DMS114 treated with DMSO at 0.1 percent for 48 hours (cell line): ENCODE data around the gene ASTN1.
A peak's percentile ranks its signal among the peaks of the same experiment; 100 is the strongest.

Source experiments
- DNase-seq: peaks from one replicate; lab custom pipeline; 2025; ENCODE audit not compliant: unreplicated experiment; lab: John Stamatoyannopoulos, UW

The ASTN1 gene

DNA sequence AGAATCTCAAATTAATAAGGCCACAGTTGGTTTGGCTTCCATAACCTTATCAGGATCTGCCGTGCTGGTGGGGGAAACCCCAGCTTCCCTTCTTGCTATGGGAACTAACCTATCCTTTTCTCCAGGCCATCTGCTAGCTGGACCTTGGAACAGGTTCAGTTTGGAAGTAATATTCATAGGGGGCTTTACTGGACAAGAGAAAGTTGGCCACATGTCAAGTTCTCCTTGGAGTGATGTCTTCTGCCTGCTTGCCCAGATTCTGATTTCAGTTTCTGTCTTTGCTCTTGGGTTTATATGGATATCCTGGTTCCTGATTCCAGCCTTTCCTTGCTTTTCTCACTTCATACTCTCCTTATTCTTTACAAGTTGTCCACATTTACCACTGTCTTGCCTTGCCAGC is 279.6 kb downstream of the ASTN1 start:
- no peak for DNase-seq

DNA sequence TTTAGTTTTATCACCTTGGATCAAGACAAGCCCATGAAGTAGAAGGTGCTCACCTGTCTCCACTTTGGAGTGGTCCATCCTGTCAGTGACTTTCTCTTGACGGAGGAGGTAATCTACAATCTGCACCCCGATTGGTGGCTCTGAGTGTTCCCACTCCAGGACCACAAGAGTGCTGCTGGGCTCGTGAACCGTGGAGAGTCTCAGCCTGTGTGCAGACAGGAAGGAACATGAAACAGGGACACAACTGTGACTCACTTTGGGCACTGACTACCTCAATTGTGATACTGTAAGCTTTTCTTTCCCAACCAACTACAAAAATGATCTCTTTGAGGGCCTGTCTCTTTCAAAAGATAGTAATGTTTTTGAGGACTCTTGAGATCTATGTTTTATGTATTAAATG is 280.2 kb downstream of the ASTN1 start:
- no peak for DNase-seq

DNA sequence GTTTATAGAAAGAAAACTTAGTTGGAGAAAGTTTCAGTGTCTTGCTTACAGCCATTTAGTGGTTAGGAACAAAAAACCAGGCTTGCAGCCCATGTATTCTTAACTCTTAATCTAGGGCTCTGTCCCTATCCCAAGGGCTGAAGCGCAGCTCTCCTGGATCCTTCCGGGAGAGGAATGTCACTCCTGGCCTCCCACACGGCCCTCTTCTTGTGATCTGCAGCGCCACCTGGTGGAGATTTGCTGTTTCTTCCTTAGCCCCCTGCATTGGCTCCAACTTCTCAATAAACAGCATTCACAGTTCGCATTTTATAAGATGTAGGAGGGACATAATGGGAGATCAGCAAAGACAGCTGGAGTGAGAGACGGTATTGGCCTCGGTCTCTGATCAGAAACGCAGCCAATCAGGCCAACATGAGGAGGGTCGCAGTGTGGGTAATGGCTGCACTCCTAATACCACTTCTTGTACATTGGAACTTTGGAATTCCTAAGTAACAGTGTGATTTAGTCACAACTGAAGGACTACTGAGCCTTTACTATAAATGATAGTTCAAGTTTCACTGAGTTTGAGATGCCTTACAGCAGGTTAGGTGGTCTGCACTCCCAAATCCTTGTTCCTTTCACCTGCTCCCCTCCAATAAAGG is 283.4 kb downstream of the ASTN1 start:
- DNase-seq: peak; percentile 32

DNA sequence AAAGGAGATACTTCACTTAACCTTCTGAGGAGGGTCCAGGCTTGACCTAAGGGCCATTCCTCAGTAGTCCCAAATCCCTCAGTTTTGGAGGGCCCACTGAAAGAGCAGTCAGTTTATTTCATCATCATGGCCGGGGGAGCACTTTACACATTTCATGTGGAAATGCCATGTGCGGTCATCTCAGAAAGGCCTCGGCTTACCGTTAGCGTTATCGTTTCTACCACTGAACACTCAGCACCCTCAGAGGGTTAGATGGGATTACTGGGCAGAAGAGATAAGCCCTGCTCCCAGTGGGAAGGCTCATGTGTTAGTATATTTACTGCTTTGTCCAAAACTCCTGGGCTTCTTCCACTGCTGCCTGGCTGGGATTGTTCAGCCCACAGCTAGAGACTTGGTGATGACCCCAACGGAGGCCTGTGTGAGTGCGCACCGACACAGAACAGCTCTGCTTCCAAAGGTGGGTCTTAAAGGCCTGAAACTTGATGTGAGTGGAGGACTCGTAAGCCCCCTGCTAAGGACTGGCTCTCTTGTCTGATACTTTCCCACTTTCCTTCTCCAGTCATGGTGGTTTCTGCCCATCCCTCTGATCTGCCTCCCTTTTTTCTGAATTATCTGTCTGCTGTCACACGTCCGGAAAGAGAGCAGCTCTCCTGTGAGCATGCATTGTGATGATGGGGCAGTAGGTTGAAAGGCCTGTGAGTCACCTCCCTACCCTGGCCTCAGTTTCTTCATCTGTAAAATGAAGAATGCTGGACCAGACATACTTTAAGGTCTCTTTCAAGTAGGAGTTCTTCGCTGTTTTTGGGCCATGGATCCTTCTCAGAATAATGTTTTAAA is 284.5 kb downstream of the ASTN1 start:
- DNase-seq: no peak

DNA sequence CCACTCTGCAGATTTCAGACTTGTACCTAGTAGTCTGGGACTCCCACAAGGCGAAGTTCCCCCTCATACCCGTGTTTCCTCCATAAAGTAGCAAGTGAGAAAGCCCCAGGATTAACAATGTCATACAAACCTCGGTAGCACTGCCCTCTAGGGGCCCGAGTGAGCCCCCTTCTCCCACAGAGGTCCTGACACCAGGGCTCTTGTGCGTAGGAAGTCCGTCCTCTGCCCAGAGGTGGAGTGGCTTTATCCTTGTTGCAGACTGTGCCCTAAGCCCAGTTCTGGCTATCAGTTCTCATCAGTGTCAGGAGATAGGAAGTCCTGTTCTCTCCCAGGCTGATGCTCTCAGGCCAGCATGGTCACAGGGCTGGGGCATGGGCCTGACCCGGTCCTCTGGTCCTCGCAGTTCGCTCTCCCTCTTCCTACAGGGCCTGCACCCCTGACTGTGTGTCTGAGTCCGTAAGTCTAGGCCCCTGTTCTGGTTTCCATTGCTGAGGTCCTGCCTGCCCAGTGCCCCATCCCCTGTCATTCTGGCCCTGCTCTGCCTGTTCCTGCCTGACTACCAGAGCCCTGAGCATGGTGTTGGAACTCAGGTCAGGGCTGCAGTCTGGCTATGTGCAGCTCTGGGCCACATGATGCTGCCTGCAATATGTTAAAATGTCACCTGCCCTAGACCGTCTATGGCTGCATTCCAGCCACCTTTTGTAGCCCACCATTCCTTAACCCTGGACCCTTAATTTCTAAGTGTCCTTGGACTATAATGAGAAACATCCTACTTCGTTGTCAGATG is 285.6 kb downstream of the ASTN1 start:
- peak; percentile 6 for DNase-seq

DNA sequence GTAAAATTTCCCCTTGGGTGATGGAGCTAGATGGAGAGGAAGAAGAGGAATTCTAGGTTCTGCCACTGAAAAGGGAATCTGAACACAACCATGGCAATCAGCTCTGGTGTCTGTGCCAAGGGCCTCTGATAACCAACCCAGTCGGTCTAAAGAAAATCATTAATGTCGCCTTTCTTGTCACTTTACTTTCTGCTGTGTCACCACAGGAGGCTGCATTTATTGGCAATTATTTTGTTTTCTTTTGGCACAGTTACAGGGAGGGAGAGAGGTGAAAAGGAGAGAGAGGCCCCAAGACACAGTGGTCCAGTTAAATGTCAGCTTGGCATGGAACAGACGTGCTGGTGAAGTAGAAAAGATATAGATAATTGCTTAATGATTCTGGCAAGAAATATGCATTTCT is 287.0 kb downstream of the ASTN1 start:
- no peak for DNase-seq

DNA sequence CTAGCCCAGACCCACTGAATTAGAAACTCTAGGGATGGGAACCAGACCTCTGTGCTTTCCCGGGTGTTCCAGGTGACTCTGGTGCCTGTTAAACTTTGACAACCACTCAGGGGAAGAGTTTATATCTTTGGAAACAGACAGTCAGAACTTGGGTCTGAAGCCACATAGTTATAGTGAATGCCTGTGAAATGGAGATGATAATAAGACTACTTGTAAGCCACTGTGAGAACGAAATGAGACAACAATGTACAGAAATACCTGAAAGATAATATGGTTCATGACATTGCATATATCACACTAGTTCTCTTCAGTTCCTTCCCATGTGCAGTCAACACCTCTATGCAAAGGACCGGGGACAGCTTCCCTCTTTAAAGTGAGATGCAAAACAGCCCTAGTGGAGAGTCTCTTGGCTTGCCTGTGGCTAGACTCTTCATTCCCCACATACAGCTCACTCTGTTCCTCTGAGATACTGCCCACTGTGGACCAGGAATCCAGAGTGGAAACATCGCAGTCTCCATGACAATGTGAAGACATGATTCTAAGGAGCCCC is 287.5 kb downstream of the ASTN1 start:
- no peak for DNase-seq

DNA sequence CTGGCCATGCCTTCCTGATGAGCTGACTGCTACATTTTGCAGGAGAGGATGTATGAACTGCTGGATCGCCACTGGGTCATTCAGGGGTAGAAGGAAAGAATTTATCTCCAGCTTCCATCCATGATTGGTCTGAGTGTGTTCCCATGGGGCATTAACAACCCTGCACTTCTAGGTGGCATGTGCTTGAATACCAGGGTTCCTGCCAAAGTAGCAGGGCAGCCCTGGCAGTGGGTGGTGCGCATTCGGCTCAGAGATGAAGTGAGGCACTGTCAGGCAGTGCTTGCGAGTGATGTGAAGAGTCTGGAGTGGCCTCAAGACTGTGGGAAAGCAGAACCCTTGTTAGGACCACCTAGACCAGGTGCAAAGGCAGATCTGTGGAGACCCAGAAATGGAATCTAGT is 294.9 kb downstream of the ASTN1 start:
- no peak for DNase-seq

DNA sequence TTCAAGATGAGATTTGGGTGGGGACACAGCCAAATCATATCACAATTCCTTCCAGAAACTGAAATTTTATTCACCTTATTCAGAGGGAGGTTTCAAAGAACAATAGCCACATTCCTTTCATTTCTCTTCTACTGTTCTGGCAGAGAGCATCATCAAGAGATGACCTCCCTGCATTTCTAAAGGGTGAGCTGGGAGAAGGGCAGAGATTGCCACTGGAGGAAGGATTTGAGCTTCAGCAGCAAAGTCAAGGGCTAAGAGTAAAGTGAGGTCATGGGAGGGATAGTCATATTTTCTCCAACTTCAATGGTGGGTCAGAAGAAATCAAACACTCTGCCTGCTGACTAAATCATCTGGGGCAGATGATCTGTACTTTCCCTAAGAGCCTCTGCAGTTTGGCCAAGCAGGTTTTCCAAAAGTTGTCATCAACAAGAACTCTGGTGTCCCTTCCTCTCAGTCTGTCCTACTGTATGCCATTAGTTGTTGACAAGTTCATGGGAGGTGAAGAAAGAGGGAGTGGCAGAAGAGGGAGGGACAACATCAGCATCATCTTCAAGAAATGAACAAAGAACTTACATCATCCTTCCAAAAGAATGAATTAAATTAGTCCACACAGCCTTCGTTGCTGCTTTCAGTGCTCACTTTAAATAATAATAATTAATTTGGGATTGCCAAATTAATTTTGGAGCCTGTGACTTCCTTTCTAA is 298.3 kb downstream of the ASTN1 start:
- DNase-seq: no peak

DNA sequence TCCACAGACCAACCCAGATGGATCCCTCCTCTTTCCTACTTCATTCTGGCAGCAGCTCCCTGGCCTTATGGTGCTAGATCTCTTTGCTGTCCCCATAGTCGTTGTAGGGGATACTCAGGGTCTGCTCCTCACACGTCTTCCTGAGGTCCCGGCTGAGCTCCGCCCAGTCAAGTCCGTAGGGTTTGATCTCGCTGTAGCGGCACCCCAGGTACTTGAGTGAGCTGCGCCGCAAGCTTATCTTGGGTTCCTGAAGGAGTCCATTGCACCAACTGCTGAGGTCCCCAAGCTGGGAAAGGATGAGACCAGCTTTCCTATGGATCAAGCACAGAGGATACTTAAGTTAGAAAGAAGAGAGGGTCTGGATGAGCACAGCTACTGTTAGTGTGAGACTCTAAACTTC is 300.3 kb downstream of the ASTN1 start:
- DNase-seq: no peak

DNA sequence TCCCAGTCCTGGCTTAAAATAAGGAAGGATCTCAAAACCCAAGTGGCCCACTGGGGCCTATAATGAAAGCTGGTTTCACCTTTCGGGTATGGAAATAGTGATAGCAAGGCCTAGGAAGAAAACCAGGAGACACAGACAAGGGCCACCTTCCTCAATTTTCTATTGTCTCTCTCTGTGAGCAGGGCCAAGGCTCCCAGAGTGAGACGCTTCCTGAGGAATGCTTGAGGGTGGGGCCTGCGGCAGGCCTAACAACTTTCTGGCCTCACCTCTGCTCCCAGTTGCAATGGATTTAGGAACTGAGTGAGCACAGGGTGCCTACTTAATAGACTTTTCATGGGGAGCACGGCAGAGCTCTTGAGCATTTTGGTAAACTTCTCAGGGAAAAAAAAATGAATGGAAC is 300.9 kb downstream of the ASTN1 start:
- DNase-seq: no peak

DNA sequence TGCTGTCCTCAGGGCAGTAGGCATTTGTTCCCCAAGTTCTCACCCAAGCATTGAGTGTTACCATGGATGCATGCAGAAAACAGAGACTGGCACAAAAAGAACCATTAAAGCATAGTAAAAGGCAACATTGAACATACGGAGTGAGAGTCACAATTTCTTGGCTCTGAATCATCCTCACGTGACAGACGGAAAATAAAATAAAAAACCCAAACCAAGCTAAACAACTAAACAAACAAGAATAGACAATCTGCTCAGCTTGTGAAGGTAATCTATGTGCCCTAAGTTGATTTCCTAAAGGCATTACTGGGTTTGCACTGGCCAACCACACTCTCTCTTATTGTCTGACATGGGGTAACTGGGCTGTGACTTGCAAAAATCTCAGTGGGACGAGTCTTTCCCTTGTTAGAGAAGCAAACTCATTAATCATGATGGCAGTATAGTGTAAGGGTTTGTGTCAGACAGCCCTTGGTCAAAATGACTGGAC is 306.0 kb downstream of the ASTN1 start:
- no peak for DNase-seq

DNA sequence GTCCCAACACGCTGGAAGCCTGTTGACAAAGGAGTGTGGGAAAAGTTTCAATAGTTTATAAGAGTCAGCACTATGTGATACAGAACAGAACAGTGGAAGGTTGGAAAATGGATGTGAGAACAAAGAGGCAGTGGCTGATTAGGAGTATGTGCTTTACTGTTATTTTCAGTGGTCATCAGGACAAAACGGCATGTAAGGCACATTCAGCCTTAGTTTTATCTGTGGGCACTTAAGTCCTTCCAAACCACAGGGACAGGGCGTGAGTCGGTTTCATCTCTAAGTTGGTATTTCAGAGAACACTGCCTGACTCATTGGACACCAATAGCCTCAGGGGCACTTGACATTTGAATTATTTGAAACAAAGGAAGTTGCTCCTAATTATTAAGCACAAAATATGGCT is 306.9 kb downstream of the ASTN1 start:
- DNase-seq: no peak

DNA sequence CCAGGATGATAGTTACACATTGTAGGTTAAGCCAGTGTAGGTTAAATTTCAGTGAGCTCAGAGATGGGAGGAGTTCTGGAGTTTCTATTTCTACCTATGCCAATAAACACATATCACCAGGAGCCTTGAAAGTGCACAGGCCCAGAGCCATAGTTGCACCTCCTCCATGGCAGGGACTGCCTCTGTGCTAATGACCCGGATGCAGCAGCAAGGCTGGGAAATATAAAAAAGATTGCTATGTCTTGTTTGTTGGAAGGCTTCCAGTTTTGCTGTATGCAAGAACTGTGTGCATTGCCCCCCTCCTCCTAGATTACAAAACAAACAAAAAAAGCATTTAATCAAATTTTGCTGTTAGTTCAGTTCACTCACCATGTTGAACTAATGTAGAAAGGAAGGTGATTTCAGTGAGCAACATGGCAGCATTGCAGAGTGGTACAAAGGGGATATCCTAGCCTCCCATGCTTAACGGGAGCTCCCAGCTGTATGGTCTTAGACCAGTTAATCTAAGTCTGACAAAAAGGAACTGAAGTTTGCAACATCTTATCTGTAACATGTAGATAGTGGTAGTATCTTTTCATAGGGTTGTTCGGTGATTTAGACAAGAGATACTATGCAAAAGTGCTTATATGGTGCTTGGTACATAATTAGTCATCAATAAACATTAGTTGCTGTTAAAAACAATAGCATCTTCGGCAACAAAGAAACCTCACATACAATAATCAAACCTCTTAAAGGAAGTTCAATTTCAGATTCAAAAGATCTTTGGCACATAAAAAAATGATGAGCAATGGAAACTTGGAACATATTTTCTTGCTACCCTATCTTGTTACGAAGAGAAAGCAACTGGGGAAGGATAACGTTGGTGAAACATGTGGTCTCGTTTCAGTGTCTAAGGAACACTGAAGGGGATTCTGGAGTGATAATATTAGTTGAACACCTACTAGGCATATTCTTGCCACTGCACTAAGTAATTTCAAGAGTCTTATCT is 309.5 kb downstream of the ASTN1 start:
- DNase-seq: no peak

DNA sequence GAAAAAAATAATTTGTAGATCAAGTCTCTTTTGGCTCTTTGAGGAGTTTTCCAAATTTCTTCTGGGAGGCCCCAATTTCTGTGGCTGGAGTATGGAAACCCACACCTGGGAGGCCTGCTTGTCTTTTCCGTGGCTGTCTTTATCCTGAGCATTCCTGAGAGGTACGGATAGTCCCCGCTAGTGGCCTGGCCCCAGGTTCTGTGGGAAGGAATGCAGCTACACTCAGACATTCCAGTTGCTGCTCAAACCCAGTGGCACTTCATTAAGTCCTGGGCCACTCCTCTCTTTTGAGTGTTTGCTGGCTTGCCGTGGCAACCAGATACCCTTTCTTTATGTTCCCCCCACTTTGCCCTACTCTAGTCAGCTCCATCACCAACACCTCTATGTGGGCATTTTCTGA is 310.4 kb downstream of the ASTN1 start:
- DNase-seq: no peak

DNA sequence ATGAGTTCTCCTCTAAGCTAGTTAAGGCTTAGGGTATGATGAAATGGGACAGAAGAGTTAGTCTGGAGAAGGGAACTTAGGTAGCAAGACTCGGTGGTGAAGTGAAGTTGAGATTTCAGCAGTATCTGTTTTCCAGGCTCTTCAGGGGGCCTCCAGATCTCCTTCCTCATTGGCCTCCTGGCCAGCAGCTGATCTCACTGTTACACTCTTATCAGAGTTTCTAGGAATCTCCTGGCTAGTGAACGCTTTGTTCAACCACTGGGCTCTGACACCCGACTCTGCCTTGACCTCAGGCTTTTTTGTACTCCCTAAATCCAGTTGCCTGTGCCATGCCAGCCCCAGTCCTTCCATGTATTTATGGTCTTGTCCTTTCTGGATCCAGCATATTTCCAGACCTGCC is 311.0 kb downstream of the ASTN1 start:
- DNase-seq: no peak

DNA sequence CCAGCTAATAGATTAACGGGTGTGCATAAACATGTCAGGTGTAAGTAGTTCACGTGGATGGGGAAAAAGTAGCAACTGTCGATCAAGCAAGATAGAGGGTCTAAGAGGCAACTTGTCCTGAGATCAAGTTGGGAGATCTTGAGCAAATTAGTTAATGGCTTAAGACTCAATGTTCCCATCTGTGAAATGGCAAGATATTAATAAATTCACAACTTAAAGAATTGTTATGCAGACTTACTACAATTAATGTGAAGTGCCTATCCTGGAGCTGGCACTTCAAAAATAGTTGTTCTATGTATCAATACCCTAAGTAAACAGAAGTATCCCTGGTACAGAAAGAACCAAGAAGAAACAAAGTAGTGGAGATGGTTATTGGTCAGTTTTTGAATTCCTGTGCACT is 312.4 kb downstream of the ASTN1 start:
- no peak for DNase-seq

DNA sequence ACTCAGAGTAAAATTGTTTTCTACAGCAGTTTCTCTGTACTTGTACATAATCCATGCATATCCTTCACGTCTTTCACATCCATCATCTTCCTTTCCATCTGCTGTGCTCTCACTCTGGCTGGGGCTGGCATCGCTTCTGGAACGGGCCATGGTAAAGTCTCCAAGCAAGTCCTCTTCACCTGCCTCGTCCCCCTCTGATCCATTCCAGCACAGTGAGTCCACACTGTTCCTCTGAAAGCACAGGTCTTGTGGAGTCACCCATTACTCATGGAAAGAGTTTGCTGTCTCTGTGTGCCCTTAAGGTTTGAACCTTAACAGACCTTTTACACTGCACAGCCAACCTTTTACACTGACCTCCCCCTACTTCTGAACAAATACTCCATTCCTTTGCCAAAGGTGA is 313.6 kb downstream of the ASTN1 start:
- no peak for DNase-seq

DNA sequence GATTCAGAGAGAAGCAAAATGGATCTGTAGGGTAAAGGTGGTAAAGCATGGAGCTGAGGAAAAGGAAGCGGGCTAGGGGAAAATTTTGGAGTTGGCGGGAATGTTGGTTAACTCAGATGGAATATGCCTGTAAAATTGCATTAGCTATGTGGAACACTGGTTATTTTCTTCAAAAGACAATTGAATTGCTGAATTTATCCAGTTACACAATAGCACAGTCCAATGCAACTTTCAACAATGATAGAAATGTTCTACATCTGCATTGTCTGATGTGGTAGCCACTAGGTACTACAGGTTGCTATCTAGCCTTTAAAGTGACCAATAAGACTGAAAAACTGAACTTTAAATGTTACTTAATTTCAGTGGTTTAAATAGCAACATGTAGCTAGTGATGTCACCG is 315.2 kb downstream of the ASTN1 start:
- DNase-seq: no peak

DNA sequence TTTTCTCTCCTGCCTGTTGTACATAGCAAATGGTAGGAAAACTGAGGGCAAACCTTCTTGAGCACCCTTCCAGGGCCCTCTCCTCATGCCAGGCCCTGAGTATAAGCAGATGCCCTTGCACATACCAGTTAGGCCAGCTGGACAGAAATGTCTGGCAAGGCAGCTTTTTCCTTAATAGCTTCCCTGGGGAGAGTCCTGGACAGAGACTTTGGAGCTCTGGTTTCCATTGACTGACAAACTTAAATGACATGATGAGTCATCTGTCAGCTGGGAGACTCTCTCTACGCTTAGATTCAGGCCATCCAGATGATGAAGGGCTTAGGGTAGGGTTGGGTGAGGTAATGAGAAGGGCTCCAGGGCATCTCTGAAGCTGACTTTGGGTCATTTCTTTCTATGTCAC is 317.5 kb downstream of the ASTN1 start:
- DNase-seq: no peak
